Neural progenitor cell (in vitro differentiated cells): ENCODE measurements around the gene ODAD4. TPM values are rescaled to one million over a fixed set of nuclear protein-coding genes. Genes with fewer than 3 reads are reported as not detected.

Experiments
- DNase-seq: peaks from one replicate; pipeline ENCODE4 v3.0.0-alpha.2; 2016; ENCODE audit warnings: low spot score
- H2AFZ ChIP-seq: fragments of 200-600 bp; sonication (generic); replicated peaks from 2 replicates; pipeline ENCODE4 v1.6.1; 2016; ENCODE audit warnings: antibody characterized with exemption
- H3F3A ChIP-seq: fragments of 200-600 bp; sonication (generic); 2 replicates; pipeline ENCODE4 v1.6.1; 2016; ENCODE audit warnings: antibody characterized with exemption, low read depth
- H3K27ac ChIP-seq: fragments of 200-600 bp; sonication (generic); 2 replicates; pipeline ENCODE4 v1.5.1; 2016; ENCODE audit warnings: mild to moderate bottlenecking
- H3K27me3 ChIP-seq: fragments of 200-600 bp; sonication (generic); 2 replicates; pipeline ENCODE4 v1.6.1; 2016; ENCODE audit warnings: mild to moderate bottlenecking, moderate library complexity
- H3K36me3 ChIP-seq: fragments of 200-600 bp; sonication (generic); 2 replicates; pipeline ENCODE4 v1.5.1; 2016
- H3K4me1 ChIP-seq: fragments of 200-600 bp; sonication (generic); 2 replicates; pipeline ENCODE4 v1.6.1; 2016; ENCODE audit warnings: mixed run types
- H3K4me2 ChIP-seq: fragments of 200-600 bp; sonication (generic); 2 replicates; pipeline ENCODE4 v1.6.1; 2016
- H3K4me3 ChIP-seq: fragments of 200-600 bp; sonication (generic); 2 replicates; pipeline ENCODE4 v1.5.1; 2016
- H3K79me2 ChIP-seq: fragments of 200-600 bp; sonication (generic); 2 replicates; pipeline ENCODE4 v1.6.1; 2016; ENCODE audit warnings: low read depth
- H3K9ac ChIP-seq: fragments of 200-600 bp; sonication (generic); 2 replicates; pipeline ENCODE4 v1.6.1; 2016
- H3K9me3 ChIP-seq: fragments of 200-600 bp; sonication (generic); 2 replicates; pipeline ENCODE4 v1.5.1; 2016; ENCODE audit warnings: low read depth
- H4K20me1 ChIP-seq: fragments of 200-600 bp; sonication (generic); 2 replicates; pipeline ENCODE4 v1.6.1; 2016; ENCODE audit warnings: low read depth
- H3K27ac Mint-ChIP-seq: 3 replicates; pipeline ENCODE4 v1.8.0; 2021; ENCODE audit warnings: mixed read lengths
- H3K27me3 Mint-ChIP-seq: 2 replicates; pipeline ENCODE4 v1.8.0; 2022; ENCODE audit warnings: low read depth, mild to moderate bottlenecking, inconsistent platforms, moderate library complexity, mixed read lengths; ENCODE audit not compliant: insufficient read depth
- H3K36me3 Mint-ChIP-seq: 3 replicates; pipeline ENCODE4 v1.8.0; 2021; ENCODE audit warnings: mixed read lengths
- H3K4me1 Mint-ChIP-seq: 3 replicates; pipeline ENCODE4 v1.8.0; 2021; ENCODE audit warnings: mixed read lengths
- H3K4me3 Mint-ChIP-seq: 3 replicates; pipeline ENCODE4 v1.8.0; 2021; ENCODE audit warnings: mild to moderate bottlenecking, moderate library complexity, mixed read lengths
- H3K9me3 Mint-ChIP-seq: 3 replicates; pipeline ENCODE4 v1.8.0; 2020; ENCODE audit warnings: mixed read lengths
- CTCF ChIP-seq: fragments of 200-600 bp; sonication (generic); IDR thresholded peaks from 2 replicates; pipeline ENCODE4 v1.5.1; 2017; ENCODE audit warnings: antibody characterized with exemption, mild to moderate bottlenecking
- EZH2 ChIP-seq: fragments of 200-600 bp; sonication (generic); IDR thresholded peaks from 2 replicates; pipeline ENCODE4 v1.6.1; 2017; ENCODE audit warnings: antibody characterized with exemption, mild to moderate bottlenecking, moderate library complexity
- EZH2phosphoT487 ChIP-seq: fragments of 200-600 bp; sonication (generic); IDR thresholded peaks from 2 replicates; pipeline ENCODE4 v1.6.1; 2017; ENCODE audit warnings: antibody characterized with exemption
- total RNA-seq: library from RNA; depleted of rRNA; stranded (reverse); fragments of >200 nt; gene quantifications from 2 replicates; pipeline ENCODE4 v1.2.3, GENCODE V29; 2015; ENCODE audit warnings: low replicate concordance

ODAD4 gene
- total RNA-seq, 1 donor from 2014 or later: 4.1 TPM

- no peak for TF ChIP-seq EZH2
- no peak for TF ChIP-seq CTCF
- no peak for TF ChIP-seq EZH2phosphoT487
- Mint-ChIP-seq H3K27ac (peak overlapping the region; percentile 69), H3K4me1 (peaks cover 46% of the 10 kb centered on the region), H3K4me3 (peak overlapping the region; percentile 92), H3K27me3 (no peaks in the 10 kb centered on the region), H3K9me3 (no peaks in the 10 kb centered on the region), H3K36me3 (peaks cover 6% of the 10 kb centered on the region)
- peak overlapping the region; percentile 87 for H3K27ac ChIP-seq
- H3K9ac ChIP-seq: no peak overlapping the region
- peak overlapping the region; percentile 17 for H2AFZ ChIP-seq
- H3F3A ChIP-seq: peaks cover 22% of the 10 kb centered on the region
- H3K9me3 ChIP-seq: no peaks in the 10 kb centered on the region
- peaks cover 45% of the 10 kb centered on the region for H3K79me2 ChIP-seq
- peak; percentile 85 for DNase-seq
- no peaks in the 10 kb centered on the region for H3K27me3 ChIP-seq
- H3K4me3 ChIP-seq: peak overlapping the region; percentile 94
- H4K20me1 ChIP-seq: peaks cover 40% of the 10 kb centered on the region
- H3K4me2 ChIP-seq: peak overlapping the region; percentile 76
- H3K36me3 ChIP-seq: no peaks in the 10 kb centered on the region
- H3K4me1 ChIP-seq: peaks cover 43% of the 10 kb centered on the region
These were observed 11.1 kb upstream of the ODAD4 start for GRCh38 chr17:41919165-41919817.

- H2AFZ ChIP-seq: peak overlapping the region; percentile 17
- H3K4me1 ChIP-seq: peaks cover 35% of the 10 kb centered on the region
- peak overlapping the region; percentile 76 for H3K4me2 ChIP-seq
- TF ChIP-seq EZH2phosphoT487 (no peak), EZH2 (no peak), CTCF (no peak)
- no peaks in the 10 kb centered on the region for H3K27me3 Mint-ChIP-seq
- H3K4me3 Mint-ChIP-seq: peak overlapping the region; percentile 92
- H3K27ac Mint-ChIP-seq: peak overlapping the region; percentile 62
- no peak for DNase-seq
- H3F3A ChIP-seq: peaks cover 22% of the 10 kb centered on the region
- no peaks in the 10 kb centered on the region for H3K36me3 ChIP-seq
- peak overlapping the region; percentile 94 for H3K4me3 ChIP-seq
- no peaks in the 10 kb centered on the region for H3K27me3 ChIP-seq
- H3K79me2 ChIP-seq: peaks cover 38% of the 10 kb centered on the region
- H3K36me3 Mint-ChIP-seq: peaks cover 1% of the 10 kb centered on the region
- H3K9ac ChIP-seq: no peak overlapping the region
- H3K9me3 ChIP-seq: no peaks in the 10 kb centered on the region
- H3K9me3 Mint-ChIP-seq: no peaks in the 10 kb centered on the region
- peaks cover 32% of the 10 kb centered on the region for H4K20me1 ChIP-seq
- peak overlapping the region; percentile 87 for H3K27ac ChIP-seq
- H3K4me1 Mint-ChIP-seq: peaks cover 39% of the 10 kb centered on the region
These were observed 10.4 kb upstream of the ODAD4 start for GRCh38 chr17:41919840-41920579.

- no peak for DNase-seq
- Histone ChIP-seq H2AFZ (no peak overlapping the region), H3K27ac (no peak overlapping the region), H3K4me1 (peaks cover 30% of the 10 kb centered on the region), H3K9ac (no peak overlapping the region), H3K36me3 (no peaks in the 10 kb centered on the region), H3F3A (peaks cover 22% of the 10 kb centered on the region), H3K79me2 (peaks cover 32% of the 10 kb centered on the region), H4K20me1 (peaks cover 27% of the 10 kb centered on the region), H3K4me2 (peak overlapping the region; percentile 76), H3K4me3 (no peak overlapping the region), H3K9me3 (no peaks in the 10 kb centered on the region), H3K27me3 (no peaks in the 10 kb centered on the region)
- no peak overlapping the region for H3K4me3 Mint-ChIP-seq
- TF ChIP-seq EZH2: no peak
- no peak for TF ChIP-seq EZH2phosphoT487
- TF ChIP-seq CTCF: no peak
- H3K36me3 Mint-ChIP-seq: no peaks in the 10 kb centered on the region
- H3K9me3 Mint-ChIP-seq: no peaks in the 10 kb centered on the region
- no peak overlapping the region for H3K27ac Mint-ChIP-seq
- no peaks in the 10 kb centered on the region for H3K27me3 Mint-ChIP-seq
- H3K4me1 Mint-ChIP-seq: peaks cover 35% of the 10 kb centered on the region
These were observed 9.8 kb upstream of the ODAD4 start for GRCh38 chr17:41920580-41920955.
